Smooth muscle cell (in vitro differentiated cells): Measurements from ENCODE around the gene ZDHHC22. TPM values are rescaled to one million over a fixed set of nuclear protein-coding genes. Genes with fewer than 3 reads are reported as not detected.

ENCODE experiments used
- DNase-seq: peaks from one replicate; lab custom pipeline; 2025; ENCODE audit not compliant: unreplicated experiment; lab: John Stamatoyannopoulos, UW
- H2AFZ ChIP-seq: fragments of 200-600 bp; sonication (generic); 2 replicates; pipeline ENCODE4 v1.6.0; 2016; ENCODE audit warnings: antibody characterized with exemption, low read depth, mild to moderate bottlenecking
- H3F3A ChIP-seq: fragments of 200-600 bp; sonication (generic); 2 replicates; pipeline ENCODE4 v1.6.0; 2017; ENCODE audit warnings: antibody characterized with exemption, low read depth
- H3K27ac ChIP-seq: fragments of 200-600 bp; sonication (generic); 2 replicates; pipeline ENCODE4 v1.5.1; 2016; ENCODE audit warnings: low read depth, mild to moderate bottlenecking
- H3K27me3 ChIP-seq: fragments of 200-600 bp; sonication (generic); 2 replicates; pipeline ENCODE4 v1.6.1; 2016; ENCODE audit warnings: low read depth, mild to moderate bottlenecking
- H3K36me3 ChIP-seq: fragments of 200-600 bp; sonication (generic); 2 replicates; pipeline ENCODE4 v1.5.1; 2016; ENCODE audit warnings: low read depth
- H3K4me1 ChIP-seq: fragments of 200-600 bp; sonication (generic); 2 replicates; pipeline ENCODE4 v1.5.1; 2016; ENCODE audit warnings: low read depth
- H3K4me2 ChIP-seq: fragments of 200-600 bp; sonication (generic); 2 replicates; pipeline ENCODE4 v1.6.0; 2016; ENCODE audit warnings: mild to moderate bottlenecking
- H3K4me3 ChIP-seq: fragments of 200-600 bp; sonication (generic); 2 replicates; pipeline ENCODE4 v1.5.1; 2016; ENCODE audit warnings: mild to moderate bottlenecking
- H3K79me2 ChIP-seq: fragments of 200-600 bp; sonication (generic); 2 replicates; pipeline ENCODE4 v1.6.0; 2016; ENCODE audit warnings: low read depth, mild to moderate bottlenecking
- H3K9ac ChIP-seq: fragments of 200-600 bp; sonication (generic); 2 replicates; pipeline ENCODE4 v1.6.0; 2016; ENCODE audit warnings: low read depth
- H3K9me3 ChIP-seq: fragments of 200-600 bp; sonication (generic); replicated peaks from 2 replicates; pipeline ENCODE4 v1.5.1; 2016; ENCODE audit warnings: low read depth
- H4K20me1 ChIP-seq: fragments of 200-600 bp; sonication (generic); 2 replicates; pipeline ENCODE4 v1.6.0; 2016; ENCODE audit warnings: low read depth
- CTCF ChIP-seq: fragments of 200-600 bp; sonication (generic); IDR thresholded peaks from 2 replicates; pipeline ENCODE4 v1.5.1; 2017; ENCODE audit warnings: borderline replicate concordance, mild to moderate bottlenecking, antibody characterized with exemption; ENCODE audit not compliant: insufficient read depth, poor library complexity, severe bottlenecking
- WGBS: methylation state at CpG from one replicate; pipeline ENCODE4 v1.1.7; 2016; ENCODE audit warnings: low lambda C conversion rate; 5-methylcytosine and 5-hydroxymethylcytosine counted together
- polyA plus RNA-seq: library from polyadenylated mRNA; unstranded; fragments of >200 nt; fragmentation: Nextera tagmentation; extraction: Ambion mirVana; gene quantifications from 2 replicates; pipeline ENCODE4 v1.2.1, GENCODE V29; 2016
- total RNA-seq: library from RNA; depleted of rRNA; stranded (reverse); fragments of >200 nt; gene quantifications from 2 replicates; pipeline ENCODE4 v1.2.3, GENCODE V29; 2014

ZDHHC22 gene
- total and polyA plus RNA-seq, 2 experiments from 2014 or later = not detected

- Histone ChIP-seq H3K36me3 (no peaks in the 10 kb centered on the region), H4K20me1 (no peaks in the 10 kb centered on the region), H3K4me3 (no peak overlapping the region), H3K9ac (no peak overlapping the region), H3K9me3 (no peaks in the 10 kb centered on the region), H3F3A (no peaks in the 10 kb centered on the region), H3K27ac (no peak overlapping the region), H3K4me1 (peaks cover 9% of the 10 kb centered on the region), H2AFZ (no peak overlapping the region), H3K4me2 (no peak overlapping the region), H3K79me2 (no peaks in the 10 kb centered on the region), H3K27me3 (peaks cover 67% of the 10 kb centered on the region)
- no peak for TF ChIP-seq CTCF
- 49% methylated on average over 10 of the region's 10 CpGs for WGBS
- DNase-seq = no peak
Observed at GRCh38 chr14:77145975-77146740, 4.6 kb upstream of the ZDHHC22 start.

- Histone ChIP-seq H4K20me1 (peaks cover 3% of the 10 kb centered on the region), H3K79me2 (no peaks in the 10 kb centered on the region), H3K4me2 (no peak overlapping the region), H3K36me3 (no peaks in the 10 kb centered on the region), H3K4me1 (peaks cover 22% of the 10 kb centered on the region), H3K9me3 (no peaks in the 10 kb centered on the region), H3K27me3 (peaks cover 81% of the 10 kb centered on the region), H3F3A (no peaks in the 10 kb centered on the region), H3K4me3 (no peak overlapping the region), H3K27ac (no peak overlapping the region), H3K9ac (no peak overlapping the region), H2AFZ (no peak overlapping the region)
- no peak for TF ChIP-seq CTCF
- 72% methylated on average over 4 of the region's 4 CpGs for WGBS
- DNase-seq = no peak
Observed at GRCh38 chr14:77144412-77145115, 3.0 kb upstream of the ZDHHC22 start.

- no peak for TF ChIP-seq CTCF
- H3K4me3 ChIP-seq = no peak overlapping the region
- no peak overlapping the region for H3K9ac ChIP-seq
- no peaks in the 10 kb centered on the region for H3K79me2 ChIP-seq
- no peaks in the 10 kb centered on the region for H3K9me3 ChIP-seq
- no peak overlapping the region for H2AFZ ChIP-seq
- H3K36me3 ChIP-seq = no peaks in the 10 kb centered on the region
- H3K4me2 ChIP-seq = no peak overlapping the region
- WGBS = 24% methylated on average over 4 of the region's 4 CpGs
- H4K20me1 ChIP-seq = peaks cover 3% of the 10 kb centered on the region
- peaks cover 22% of the 10 kb centered on the region for H3K4me1 ChIP-seq
- no peak for DNase-seq
- H3F3A ChIP-seq = no peaks in the 10 kb centered on the region
- no peak overlapping the region for H3K27ac ChIP-seq
- H3K27me3 ChIP-seq = peaks cover 91% of the 10 kb centered on the region
Observed at GRCh38 chr14:77143071-77143470, 1.5 kb upstream of the ZDHHC22 start.
